ENCODE data around the gene SCP2D1. TPM values are rescaled to one million over a fixed set of nuclear protein-coding genes. Genes with fewer than 3 reads are reported as not detected.

The SCP2D1 gene
- total RNA-seq, 1 donor from 2014 or later, result not detected

- H3K36me3 Mint-ChIP-seq (ENCODE audit: low read depth), result no peaks in the 10 kb centered on the region
- H3K27me3 Mint-ChIP-seq (ENCODE audit: low read depth), result no peaks in the 10 kb centered on the region
- H3K9me3 Mint-ChIP-seq, result no peaks in the 10 kb centered on the region
- no peak overlapping the region for H3K4me3 Mint-ChIP-seq
- no peak overlapping the region for H3K27ac Mint-ChIP-seq (ENCODE audit: unreplicated experiment)
- no peak for DNase-seq (ENCODE audit: low read depth, low spot score)
- TF ChIP-seq, protein P1, sequence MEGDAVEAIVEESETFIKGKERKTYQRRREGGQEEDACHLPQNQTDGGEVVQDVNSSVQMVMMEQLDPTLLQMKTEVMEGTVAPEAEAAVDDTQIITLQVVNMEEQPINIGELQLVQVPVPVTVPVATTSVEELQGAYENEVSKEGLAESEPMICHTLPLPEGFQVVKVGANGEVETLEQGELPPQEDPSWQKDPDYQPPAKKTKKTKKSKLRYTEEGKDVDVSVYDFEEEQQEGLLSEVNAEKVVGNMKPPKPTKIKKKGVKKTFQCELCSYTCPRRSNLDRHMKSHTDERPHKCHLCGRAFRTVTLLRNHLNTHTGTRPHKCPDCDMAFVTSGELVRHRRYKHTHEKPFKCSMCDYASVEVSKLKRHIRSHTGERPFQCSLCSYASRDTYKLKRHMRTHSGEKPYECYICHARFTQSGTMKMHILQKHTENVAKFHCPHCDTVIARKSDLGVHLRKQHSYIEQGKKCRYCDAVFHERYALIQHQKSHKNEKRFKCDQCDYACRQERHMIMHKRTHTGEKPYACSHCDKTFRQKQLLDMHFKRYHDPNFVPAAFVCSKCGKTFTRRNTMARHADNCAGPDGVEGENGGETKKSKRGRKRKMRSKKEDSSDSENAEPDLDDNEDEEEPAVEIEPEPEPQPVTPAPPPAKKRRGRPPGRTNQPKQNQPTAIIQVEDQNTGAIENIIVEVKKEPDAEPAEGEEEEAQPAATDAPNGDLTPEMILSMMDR (conservative IDR thresholded peaks at IDR 0.05), result no peak
- peaks cover 10% of the 10 kb centered on the region for H3K4me1 Mint-ChIP-seq
Measured at GRCh38 chr20:18835466-18836256, 22.1 kb downstream of the SCP2D1 start.

- DNase-seq (ENCODE audit: low read depth, low spot score), result no peak
- TF ChIP-seq, protein P1 (conservative IDR thresholded peaks at IDR 0.05), result no peak
Measured at GRCh38 chr20:18837718-18838117, 24.1 kb downstream of the SCP2D1 start.

DNA sequence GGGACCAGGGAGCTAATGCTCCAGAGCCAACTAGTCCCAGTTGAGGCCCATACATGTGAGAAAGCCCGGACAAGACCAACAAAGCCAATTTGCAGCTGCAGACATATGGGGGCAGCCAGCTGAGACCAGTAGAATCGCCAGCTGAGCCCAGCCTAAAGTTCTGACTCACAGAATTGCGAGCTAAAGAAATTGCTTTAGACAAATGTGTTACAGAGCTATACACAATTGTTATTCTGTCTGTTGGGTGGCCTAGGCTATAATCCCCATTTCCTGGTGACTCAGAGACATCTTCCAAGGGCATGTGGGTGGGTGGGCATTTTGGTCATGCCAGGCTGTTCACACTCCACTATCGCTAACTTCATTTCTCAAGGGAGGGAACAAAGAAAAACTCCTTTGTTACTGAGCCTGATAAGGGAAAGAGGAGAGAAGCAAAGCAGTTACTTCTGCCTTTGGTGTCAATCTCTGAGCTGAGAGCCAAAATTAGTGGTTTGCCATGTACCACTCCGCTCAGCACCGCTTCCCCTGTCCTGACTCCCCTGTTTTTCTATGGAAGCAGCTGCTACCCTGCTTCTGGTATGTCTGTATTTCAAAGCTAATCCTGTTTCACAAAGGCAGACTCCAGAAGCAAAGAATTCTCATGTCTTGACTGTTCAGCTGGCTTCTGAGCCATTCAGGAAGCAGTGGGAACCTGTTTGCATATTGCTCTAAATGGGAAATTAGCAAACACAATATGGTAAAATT, 26.1 kb downstream of the SCP2D1 start:
- no peaks in the 10 kb centered on the region for H3K36me3 Mint-ChIP-seq (ENCODE audit: low read depth)
- DNase-seq (ENCODE audit: low read depth, low spot score), result no peak
- TF ChIP-seq, protein P1 (conservative IDR thresholded peaks at IDR 0.05), result no peak
- peaks cover 7% of the 10 kb centered on the region for H3K27me3 Mint-ChIP-seq (ENCODE audit: low read depth)
- H3K9me3 Mint-ChIP-seq, result no peaks in the 10 kb centered on the region
- no peak overlapping the region for H3K27ac Mint-ChIP-seq (ENCODE audit: unreplicated experiment)
- no peaks in the 10 kb centered on the region for H3K4me1 Mint-ChIP-seq
- H3K4me3 Mint-ChIP-seq, result no peak overlapping the region

More at GRCh38 chr20:18837718-18838117, 24.1 kb downstream of the SCP2D1 start:
- Mint-ChIP-seq H3K4me1 (peaks cover 2% of the 10 kb centered on the region), H3K27me3 (ENCODE audit: low read depth) (peaks cover 2% of the 10 kb centered on the region), H3K36me3 (ENCODE audit: low read depth) (no peaks in the 10 kb centered on the region), H3K9me3 (no peaks in the 10 kb centered on the region), H3K27ac (ENCODE audit: unreplicated experiment) (no peak overlapping the region), H3K4me3 (no peak overlapping the region)

DNA sequence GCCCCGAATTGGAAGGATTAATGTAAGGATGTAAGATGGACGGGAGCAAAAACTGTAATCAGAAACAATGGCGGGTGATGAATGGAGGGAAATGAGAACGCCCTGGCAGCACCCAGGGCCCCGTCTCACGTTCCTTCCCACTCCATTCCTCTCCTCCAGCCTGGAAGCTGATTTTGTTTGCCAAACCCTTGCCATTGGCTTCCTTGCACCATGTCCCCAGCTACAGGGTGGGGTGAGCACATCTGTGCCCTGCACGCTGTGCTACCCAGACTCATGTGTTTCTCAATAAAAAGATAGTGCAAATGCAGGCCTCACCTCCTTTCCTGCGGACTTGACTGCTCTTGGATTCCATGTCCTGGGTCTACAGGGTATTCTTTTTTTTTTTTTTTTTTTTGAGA, 26.7 kb downstream of the SCP2D1 start:
- no peak overlapping the region for H3K4me3 Mint-ChIP-seq
- H3K27me3 Mint-ChIP-seq (ENCODE audit: low read depth), result peaks cover 7% of the 10 kb centered on the region
- no peak overlapping the region for H3K27ac Mint-ChIP-seq (ENCODE audit: unreplicated experiment)
- H3K36me3 Mint-ChIP-seq (ENCODE audit: low read depth), result no peaks in the 10 kb centered on the region
- H3K4me1 Mint-ChIP-seq, result no peaks in the 10 kb centered on the region
- no peak for DNase-seq (ENCODE audit: low read depth, low spot score)
- TF ChIP-seq, protein P1 (conservative IDR thresholded peaks at IDR 0.05), result no peak
- H3K9me3 Mint-ChIP-seq, result no peaks in the 10 kb centered on the region

DNA sequence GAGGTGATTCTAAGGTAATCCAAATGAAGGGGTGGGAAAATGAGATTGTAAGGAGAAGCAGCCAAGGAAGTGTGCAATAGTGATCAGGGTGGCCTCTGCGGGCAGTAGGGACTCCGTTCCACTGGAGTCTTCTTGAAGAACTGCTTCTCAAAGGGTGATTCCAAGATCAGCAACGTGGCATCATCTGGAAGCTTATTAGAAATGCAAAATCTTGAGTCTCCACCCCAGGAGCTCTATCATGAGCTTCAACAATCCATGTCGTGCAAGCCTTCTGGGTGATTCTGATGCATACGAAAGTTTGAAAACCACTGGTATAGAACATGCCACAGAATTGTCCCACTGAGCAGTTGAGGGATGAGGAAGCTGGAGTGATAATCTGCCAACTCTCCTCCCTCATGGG, 31.4 kb downstream of the SCP2D1 start:
- TF ChIP-seq, protein P1 (conservative IDR thresholded peaks at IDR 0.05), result no peak
- Mint-ChIP-seq H3K9me3 (no peaks in the 10 kb centered on the region), H3K27me3 (ENCODE audit: low read depth) (peaks cover 23% of the 10 kb centered on the region), H3K4me3 (no peak overlapping the region), H3K27ac (ENCODE audit: unreplicated experiment) (no peak overlapping the region), H3K36me3 (ENCODE audit: low read depth) (no peaks in the 10 kb centered on the region), H3K4me1 (no peaks in the 10 kb centered on the region)
- no peak for DNase-seq (ENCODE audit: low read depth, low spot score)
